Measurements from ENCODE around the gene AGPS. TPM values are rescaled to one million over a fixed set of nuclear protein-coding genes. Genes with fewer than 3 reads are reported as not detected.
A peak's percentile ranks its signal among the peaks of the same experiment; 100 is the strongest.

Gene AGPS
- total and polyA plus RNA-seq, 2 of the 13 experiments (the other 11 are each of a cell fraction or from before 2014, with no cell fraction given): 39.4 to 99.0 TPM

DNA sequence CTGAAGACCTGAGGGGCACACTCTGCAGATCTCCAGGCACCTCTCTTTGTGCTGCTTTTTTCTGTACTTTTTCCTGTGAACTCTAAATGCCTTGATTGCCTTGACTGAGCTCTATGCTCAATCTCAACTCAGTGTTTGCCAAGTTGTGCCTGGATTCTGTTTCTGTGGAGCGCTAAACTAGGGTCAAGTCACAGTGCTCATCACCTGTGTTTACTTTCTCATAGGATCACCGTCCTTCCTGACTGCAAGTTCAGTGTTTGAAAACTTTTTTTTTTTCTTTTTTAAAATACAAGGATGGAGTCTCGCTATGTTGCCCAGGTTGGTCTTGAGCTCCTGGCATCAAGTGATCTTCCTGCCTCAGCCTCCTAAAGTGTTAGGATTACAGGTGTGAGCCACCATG is 62.6 kb downstream of the AGPS start (continued):
- TF ChIP-seq, protein P1, sequence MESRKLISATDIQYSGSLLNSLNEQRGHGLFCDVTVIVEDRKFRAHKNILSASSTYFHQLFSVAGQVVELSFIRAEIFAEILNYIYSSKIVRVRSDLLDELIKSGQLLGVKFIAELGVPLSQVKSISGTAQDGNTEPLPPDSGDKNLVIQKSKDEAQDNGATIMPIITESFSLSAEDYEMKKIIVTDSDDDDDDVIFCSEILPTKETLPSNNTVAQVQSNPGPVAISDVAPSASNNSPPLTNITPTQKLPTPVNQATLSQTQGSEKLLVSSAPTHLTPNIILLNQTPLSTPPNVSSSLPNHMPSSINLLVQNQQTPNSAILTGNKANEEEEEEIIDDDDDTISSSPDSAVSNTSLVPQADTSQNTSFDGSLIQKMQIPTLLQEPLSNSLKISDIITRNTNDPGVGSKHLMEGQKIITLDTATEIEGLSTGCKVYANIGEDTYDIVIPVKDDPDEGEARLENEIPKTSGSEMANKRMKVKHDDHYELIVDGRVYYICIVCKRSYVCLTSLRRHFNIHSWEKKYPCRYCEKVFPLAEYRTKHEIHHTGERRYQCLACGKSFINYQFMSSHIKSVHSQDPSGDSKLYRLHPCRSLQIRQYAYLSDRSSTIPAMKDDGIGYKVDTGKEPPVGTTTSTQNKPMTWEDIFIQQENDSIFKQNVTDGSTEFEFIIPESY (CRISPR knock-in tag; IDR thresholded peaks at IDR 0.05): peak; percentile 97
- no peak for TF ChIP-seq ZNF766 (CRISPR knock-in tag; IDR thresholded peaks at IDR 0.05; ENCODE audit: borderline replicate concordance)
- TF ChIP-seq, protein P2, sequence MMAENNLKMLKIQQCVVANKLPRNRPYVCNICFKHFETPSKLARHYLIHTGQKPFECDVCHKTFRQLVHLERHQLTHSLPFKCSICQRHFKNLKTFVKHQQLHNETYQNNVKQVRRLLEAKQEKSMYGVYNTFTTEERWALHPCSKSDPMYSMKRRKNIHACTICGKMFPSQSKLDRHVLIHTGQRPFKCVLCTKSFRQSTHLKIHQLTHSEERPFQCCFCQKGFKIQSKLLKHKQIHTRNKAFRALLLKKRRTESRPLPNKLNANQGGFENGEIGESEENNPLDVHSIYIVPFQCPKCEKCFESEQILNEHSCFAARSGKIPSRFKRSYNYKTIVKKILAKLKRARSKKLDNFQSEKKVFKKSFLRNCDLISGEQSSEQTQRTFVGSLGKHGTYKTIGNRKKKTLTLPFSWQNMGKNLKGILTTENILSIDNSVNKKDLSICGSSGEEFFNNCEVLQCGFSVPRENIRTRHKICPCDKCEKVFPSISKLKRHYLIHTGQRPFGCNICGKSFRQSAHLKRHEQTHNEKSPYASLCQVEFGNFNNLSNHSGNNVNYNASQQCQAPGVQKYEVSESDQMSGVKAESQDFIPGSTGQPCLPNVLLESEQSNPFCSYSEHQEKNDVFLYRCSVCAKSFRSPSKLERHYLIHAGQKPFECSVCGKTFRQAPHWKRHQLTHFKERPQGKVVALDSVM (CRISPR knock-in tag; IDR thresholded peaks at IDR 0.05): no peak
- TF ChIP-seq, protein P3, sequence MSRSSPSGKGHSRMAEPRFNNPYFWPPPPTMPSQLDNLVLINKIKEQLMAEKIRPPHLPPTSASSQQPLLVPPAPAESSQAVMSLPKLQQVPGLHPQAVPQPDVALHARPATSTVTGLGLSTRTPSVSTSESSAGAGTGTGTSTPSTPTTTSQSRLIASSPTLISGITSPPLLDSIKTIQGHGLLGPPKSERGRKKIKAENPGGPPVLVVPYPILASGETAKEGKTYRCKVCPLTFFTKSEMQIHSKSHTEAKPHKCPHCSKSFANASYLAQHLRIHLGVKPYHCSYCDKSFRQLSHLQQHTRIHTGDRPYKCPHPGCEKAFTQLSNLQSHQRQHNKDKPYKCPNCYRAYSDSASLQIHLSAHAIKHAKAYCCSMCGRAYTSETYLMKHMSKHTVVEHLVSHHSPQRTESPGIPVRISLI (CRISPR knock-in tag; IDR thresholded peaks at IDR 0.05; ENCODE audit: borderline replicate concordance): peak; percentile 67; the same call in 1 of the 2 replicates
- no peak for TF ChIP-seq MAZ (IDR thresholded peaks at IDR 0.05; ENCODE audit: borderline replicate concordance, low read depth, low read length)
- no peak for TF ChIP-seq MAZ (CRISPR knock-in tag; IDR thresholded peaks at IDR 0.05; ENCODE audit: low read depth)
- no peak for TF ChIP-seq ZNF282 (IDR thresholded peaks at IDR 0.05; ENCODE audit: partially characterized antibody)
- TF ChIP-seq PHF8 (CRISPR knock-in tag; IDR thresholded peaks at IDR 0.05): no peak
- no peak for TF ChIP-seq ZFP82 (CRISPR knock-in tag; IDR thresholded peaks at IDR 0.05; ENCODE audit: borderline replicate concordance)
- TF ChIP-seq ZNF598 (CRISPR knock-in tag; IDR thresholded peaks at IDR 0.05; ENCODE audit: borderline replicate concordance): no peak
- no peak for TF ChIP-seq TCF12 (IDR thresholded peaks at IDR 0.05)
- no peak for TF ChIP-seq TCF12 (CRISPR knock-in tag; IDR thresholded peaks at IDR 0.05)
- no peak for TF ChIP-seq ZNF225 (CRISPR knock-in tag; IDR thresholded peaks at IDR 0.05)
- TF ChIP-seq, protein P4, sequence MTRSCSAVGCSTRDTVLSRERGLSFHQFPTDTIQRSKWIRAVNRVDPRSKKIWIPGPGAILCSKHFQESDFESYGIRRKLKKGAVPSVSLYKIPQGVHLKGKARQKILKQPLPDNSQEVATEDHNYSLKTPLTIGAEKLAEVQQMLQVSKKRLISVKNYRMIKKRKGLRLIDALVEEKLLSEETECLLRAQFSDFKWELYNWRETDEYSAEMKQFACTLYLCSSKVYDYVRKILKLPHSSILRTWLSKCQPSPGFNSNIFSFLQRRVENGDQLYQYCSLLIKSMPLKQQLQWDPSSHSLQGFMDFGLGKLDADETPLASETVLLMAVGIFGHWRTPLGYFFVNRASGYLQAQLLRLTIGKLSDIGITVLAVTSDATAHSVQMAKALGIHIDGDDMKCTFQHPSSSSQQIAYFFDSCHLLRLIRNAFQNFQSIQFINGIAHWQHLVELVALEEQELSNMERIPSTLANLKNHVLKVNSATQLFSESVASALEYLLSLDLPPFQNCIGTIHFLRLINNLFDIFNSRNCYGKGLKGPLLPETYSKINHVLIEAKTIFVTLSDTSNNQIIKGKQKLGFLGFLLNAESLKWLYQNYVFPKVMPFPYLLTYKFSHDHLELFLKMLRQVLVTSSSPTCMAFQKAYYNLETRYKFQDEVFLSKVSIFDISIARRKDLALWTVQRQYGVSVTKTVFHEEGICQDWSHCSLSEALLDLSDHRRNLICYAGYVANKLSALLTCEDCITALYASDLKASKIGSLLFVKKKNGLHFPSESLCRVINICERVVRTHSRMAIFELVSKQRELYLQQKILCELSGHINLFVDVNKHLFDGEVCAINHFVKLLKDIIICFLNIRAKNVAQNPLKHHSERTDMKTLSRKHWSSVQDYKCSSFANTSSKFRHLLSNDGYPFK (CRISPR knock-in tag; IDR thresholded peaks at IDR 0.05; ENCODE audit: borderline replicate concordance): no peak
- TF ChIP-seq SKI (IDR thresholded peaks at IDR 0.05; ENCODE audit: partially characterized antibody): no peak
- no peak for TF ChIP-seq SIX4 (CRISPR knock-in tag; IDR thresholded peaks at IDR 0.05)
- peak; percentile 39; the same call in 1 of the 2 replicates for TF ChIP-seq HNF4A (CRISPR knock-in tag; IDR thresholded peaks at IDR 0.05)
- no peak for TF ChIP-seq KAT2B (IDR thresholded peaks at IDR 0.05; ENCODE audit: borderline replicate concordance, low read depth, low read length)
- TF ChIP-seq, protein P5, sequence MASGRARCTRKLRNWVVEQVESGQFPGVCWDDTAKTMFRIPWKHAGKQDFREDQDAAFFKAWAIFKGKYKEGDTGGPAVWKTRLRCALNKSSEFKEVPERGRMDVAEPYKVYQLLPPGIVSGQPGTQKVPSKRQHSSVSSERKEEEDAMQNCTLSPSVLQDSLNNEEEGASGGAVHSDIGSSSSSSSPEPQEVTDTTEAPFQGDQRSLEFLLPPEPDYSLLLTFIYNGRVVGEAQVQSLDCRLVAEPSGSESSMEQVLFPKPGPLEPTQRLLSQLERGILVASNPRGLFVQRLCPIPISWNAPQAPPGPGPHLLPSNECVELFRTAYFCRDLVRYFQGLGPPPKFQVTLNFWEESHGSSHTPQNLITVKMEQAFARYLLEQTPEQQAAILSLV (CRISPR knock-in tag; IDR thresholded peaks at IDR 0.05; ENCODE audit: borderline replicate concordance): no peak
- TF ChIP-seq ZKSCAN5 (CRISPR knock-in tag; IDR thresholded peaks at IDR 0.05): no peak
